Upper lobe of right lung (tissue), 1 donor: ENCODE measurements around the gene STMN1. TPM values are rescaled to one million over a fixed set of nuclear protein-coding genes. Genes with fewer than 3 reads are reported as not detected.

ENCODE experiments used
- ATAC-seq: fragments of 200-7000 bp; cut with Tn5 transposase; one replicate; pipeline ENCODE4 v1.9.1; 2020; ENCODE audit warnings: mild to moderate bottlenecking, moderate library complexity
- DNase-seq: peaks from one replicate; pipeline ENCODE4 v3.0.0-alpha.2; 2020
- H3K27ac ChIP-seq: fragments of 200-600 bp; one replicate; pipeline ENCODE4 v1.8.0; 2022
- H3K27me3 ChIP-seq: fragments of 200-600 bp; one replicate; pipeline ENCODE4 v1.8.0; 2022; ENCODE audit warnings: mild to moderate bottlenecking
- H3K36me3 ChIP-seq: fragments of 200-600 bp; one replicate; pipeline ENCODE4 v1.8.0; 2022
- H3K4me1 ChIP-seq: fragments of 200-600 bp; one replicate; pipeline ENCODE4 v1.8.0; 2022
- H3K4me3 ChIP-seq: fragments of 200-600 bp; one replicate; pipeline ENCODE4 v1.8.0; 2022; ENCODE audit warnings: mild to moderate bottlenecking
- H3K9me3 ChIP-seq: fragments of 200-600 bp; one replicate; pipeline ENCODE4 v1.8.0; 2022
- intact Hi-C: fragments of 100-400 bp; cut with DNase I; formaldehyde crosslinking; loops from one replicate; pipeline ENCODE4 v1.11.0; 2022
- total RNA-seq: library from RNA; stranded (reverse); fragmentation: NEBNext Ultra II Directional; extraction: Animal tissue kit (Norgen Biotek cat#: 25700); gene quantifications from one replicate; pipeline ENCODE4 v1.2.1, GENCODE V29; 2021
- TF ChIP-seq, protein P1 (sequence below): fragments of 200-600 bp; IDR thresholded peaks from one replicate; pipeline ENCODE4 v1.8.0; 2022; ENCODE audit warnings: antibody characterized with exemption
- donor health status: DM: no; HTN: yes; CAD: no; lungs with severe emphysema.

STMN1 gene
- total RNA-seq, 1 donor from 2014 or later: 42.5 TPM

DNA sequence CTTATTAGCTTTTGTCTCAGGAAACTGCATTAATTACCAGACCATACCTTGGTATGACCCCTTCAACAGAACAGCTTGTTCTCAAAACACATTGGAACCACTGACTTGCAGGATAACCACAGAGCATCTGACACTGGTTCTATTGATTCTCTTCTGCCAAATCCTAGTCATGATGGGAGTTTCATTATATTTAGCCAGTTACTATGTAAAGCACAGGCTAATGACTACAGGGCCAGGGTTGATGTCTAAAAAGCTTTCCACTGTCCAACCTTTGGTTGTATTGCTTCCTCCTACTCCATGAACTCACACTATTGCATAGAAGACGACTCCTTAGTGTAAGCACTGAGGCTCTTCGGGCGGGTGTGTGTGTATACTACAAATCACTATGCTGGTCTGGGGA lies 3.8 kb downstream of the STMN1 start:
- TF ChIP-seq, protein P1, sequence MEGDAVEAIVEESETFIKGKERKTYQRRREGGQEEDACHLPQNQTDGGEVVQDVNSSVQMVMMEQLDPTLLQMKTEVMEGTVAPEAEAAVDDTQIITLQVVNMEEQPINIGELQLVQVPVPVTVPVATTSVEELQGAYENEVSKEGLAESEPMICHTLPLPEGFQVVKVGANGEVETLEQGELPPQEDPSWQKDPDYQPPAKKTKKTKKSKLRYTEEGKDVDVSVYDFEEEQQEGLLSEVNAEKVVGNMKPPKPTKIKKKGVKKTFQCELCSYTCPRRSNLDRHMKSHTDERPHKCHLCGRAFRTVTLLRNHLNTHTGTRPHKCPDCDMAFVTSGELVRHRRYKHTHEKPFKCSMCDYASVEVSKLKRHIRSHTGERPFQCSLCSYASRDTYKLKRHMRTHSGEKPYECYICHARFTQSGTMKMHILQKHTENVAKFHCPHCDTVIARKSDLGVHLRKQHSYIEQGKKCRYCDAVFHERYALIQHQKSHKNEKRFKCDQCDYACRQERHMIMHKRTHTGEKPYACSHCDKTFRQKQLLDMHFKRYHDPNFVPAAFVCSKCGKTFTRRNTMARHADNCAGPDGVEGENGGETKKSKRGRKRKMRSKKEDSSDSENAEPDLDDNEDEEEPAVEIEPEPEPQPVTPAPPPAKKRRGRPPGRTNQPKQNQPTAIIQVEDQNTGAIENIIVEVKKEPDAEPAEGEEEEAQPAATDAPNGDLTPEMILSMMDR: no peak
- intact Hi-C loops: no loop called here
- Histone ChIP-seq H3K27ac (no peak overlapping the region), H3K4me1 (peaks cover 18% of the 10 kb centered on the region), H3K4me3 (no peak overlapping the region), H3K36me3 (peaks cover 18% of the 10 kb centered on the region), H3K27me3 (no peaks in the 10 kb centered on the region), H3K9me3 (no peaks in the 10 kb centered on the region)
- no peak for ATAC-seq
- DNase-seq: no peak

DNA sequence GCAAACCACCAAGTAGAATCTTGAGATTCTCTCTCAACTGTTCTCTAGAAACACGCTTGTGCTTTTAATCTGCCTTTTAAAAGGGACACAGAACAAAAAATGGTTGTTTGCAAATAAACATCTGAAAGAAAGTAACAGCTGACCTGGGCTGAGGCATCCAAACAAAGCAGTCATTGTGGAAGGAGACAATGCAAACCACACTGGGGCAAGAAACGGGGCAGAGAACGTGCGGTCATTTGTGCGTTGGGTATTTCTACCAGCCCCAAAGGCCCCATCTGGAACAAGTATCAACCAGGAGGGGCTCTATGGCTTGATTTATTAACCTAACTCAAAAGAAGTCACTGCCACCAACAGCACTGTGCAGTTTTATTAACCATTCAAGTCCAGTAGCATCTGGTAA lies 6.0 kb downstream of the STMN1 start:
- DNase-seq (no peak), ATAC-seq (no peak)
- H3K4me1 ChIP-seq: peaks cover 18% of the 10 kb centered on the region
- TF ChIP-seq, protein P1: no peak
- intact Hi-C loops: no loop called here
- no peaks in the 10 kb centered on the region for H3K9me3 ChIP-seq
- no peaks in the 10 kb centered on the region for H3K27me3 ChIP-seq
- no peak overlapping the region for H3K27ac ChIP-seq
- H3K36me3 ChIP-seq: peaks cover 18% of the 10 kb centered on the region
- H3K4me3 ChIP-seq: no peak overlapping the region

DNA sequence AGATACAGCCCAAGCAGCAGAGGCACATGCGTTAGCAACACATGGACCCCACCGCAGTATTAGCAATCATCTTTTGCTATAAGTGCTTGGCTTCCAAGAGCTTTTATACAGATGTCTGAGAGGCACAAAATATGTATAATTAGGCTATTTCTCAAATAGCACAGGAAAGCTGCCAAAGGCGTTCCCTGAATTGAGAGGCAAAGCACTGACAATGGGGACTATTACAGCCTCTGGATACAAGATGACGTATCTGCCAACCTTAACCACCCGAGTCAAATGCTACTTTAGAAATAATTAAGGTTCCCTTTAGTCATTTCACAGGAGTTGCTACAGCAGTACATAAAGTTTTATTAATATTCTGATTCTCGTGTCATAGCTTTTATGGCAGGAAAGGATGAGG lies 6.4 kb downstream of the STMN1 start:
- DNase-seq: no peak
- TF ChIP-seq, protein P1: no peak
- Histone ChIP-seq H3K27me3 (no peaks in the 10 kb centered on the region), H3K36me3 (peaks cover 18% of the 10 kb centered on the region), H3K4me3 (no peak overlapping the region), H3K9me3 (no peaks in the 10 kb centered on the region), H3K27ac (no peak overlapping the region), H3K4me1 (peaks cover 16% of the 10 kb centered on the region)
- intact Hi-C loops: loop anchor here (5.0 kb wide), 1 partner anchor 98 kb away; the partner anchor contains the start of gene PAFAH2
- ATAC-seq: no peak

DNA sequence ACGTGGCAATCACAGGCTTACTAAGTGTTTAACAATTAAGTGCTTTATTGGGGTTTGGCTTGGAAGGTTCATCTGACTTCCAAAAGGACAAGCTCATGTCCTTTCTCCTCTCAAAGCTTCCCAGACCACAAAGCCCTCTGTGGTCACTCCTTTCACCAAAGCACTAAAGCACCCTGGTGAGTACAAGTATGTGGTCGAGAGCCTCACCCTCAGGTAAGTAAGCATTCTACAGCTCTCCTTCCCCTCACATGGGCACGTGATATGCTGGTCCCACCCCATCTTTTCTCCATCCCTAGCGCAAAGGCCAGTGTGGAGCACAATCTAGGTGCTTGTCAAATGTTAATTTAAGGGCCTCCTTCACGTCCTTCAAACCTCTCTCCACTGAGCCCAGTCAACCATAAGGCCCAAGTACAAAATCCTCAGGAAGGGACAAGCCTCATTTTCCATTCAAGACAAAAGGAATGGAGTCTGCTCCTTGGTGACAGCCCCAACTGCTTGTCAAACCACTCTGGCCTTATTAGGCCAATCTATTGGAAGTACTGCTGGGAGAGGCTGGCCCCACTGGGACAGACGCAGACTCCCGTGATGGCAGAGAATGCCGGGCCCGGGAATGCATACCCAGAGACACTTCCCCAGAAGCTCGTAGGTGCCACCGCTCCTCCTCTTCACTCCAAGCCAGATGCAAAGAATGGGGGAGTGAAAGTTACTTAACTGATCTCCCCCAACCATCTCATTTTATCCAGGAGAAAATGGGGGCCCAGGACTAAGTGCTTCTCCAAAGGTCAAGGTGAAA lies 7.8 kb downstream of the STMN1 start:
- no peak overlapping the region for H3K4me3 ChIP-seq
- H3K4me1 ChIP-seq: peaks cover 8% of the 10 kb centered on the region
- H3K9me3 ChIP-seq: no peaks in the 10 kb centered on the region
- peaks cover 18% of the 10 kb centered on the region for H3K36me3 ChIP-seq
- no peaks in the 10 kb centered on the region for H3K27me3 ChIP-seq
- DNase-seq (no peak), ATAC-seq (peak; percentile 69)
- H3K27ac ChIP-seq: no peak overlapping the region
- TF ChIP-seq, protein P1: no peak
- intact Hi-C loops: loop anchor here (5.0 kb wide), 1 partner anchor 99 kb away; the partner anchor contains the start of gene PAFAH2

DNA sequence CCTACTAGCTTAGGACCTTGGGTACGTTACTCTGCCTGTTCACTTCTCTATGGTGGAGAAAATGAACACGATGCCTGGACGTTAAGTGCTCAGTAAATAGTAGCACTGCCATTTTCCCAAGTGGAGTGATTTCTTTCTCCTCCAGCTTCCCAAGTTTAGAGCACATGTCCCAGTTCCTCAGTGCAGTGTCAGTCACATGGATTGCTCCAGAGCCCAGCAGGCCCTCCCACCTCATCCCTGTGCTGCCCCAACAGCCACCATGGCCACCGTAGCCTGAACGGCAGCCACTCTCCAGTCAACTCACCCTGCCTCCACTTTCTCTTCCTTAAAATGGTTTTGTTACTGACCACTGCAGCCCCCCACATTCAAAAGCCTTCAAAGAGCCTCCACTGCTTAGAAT lies 8.5 kb downstream of the STMN1 start:
- no peaks in the 10 kb centered on the region for H3K9me3 ChIP-seq
- no peaks in the 10 kb centered on the region for H3K27me3 ChIP-seq
- ATAC-seq: peak; percentile 4
- TF ChIP-seq, protein P1: no peak
- H3K36me3 ChIP-seq: peaks cover 18% of the 10 kb centered on the region
- peaks cover 14% of the 10 kb centered on the region for H3K4me1 ChIP-seq
- no peak overlapping the region for H3K27ac ChIP-seq
- intact Hi-C loops: loop anchor here (5.0 kb wide), 1 partner anchor 100 kb away; the partner anchor contains the start of gene PAFAH2
- no peak for DNase-seq
- no peak overlapping the region for H3K4me3 ChIP-seq
